Activated CD4-positive, alpha-beta memory T cell treated with anti-CD3 and anti-CD28 coated beads for 36 hours (primary cell): ENCODE results near the gene SLITRK4. TPM values are rescaled to one million over a fixed set of nuclear protein-coding genes. Genes with fewer than 3 reads are reported as not detected.

Experiments
- CTCF ChIA-PET: fragments of 350-600 bp; sonication (Branson Sonifier 250); formaldehyde crosslinking; loops from one replicate; lab custom pipeline; 2021; ENCODE audit warnings: antibody characterized with exemption, inconsistent platforms; lab: Charles Lee
- POLR2A ChIA-PET: fragments of 350-600 bp; sonication (Branson Sonifier 250); formaldehyde crosslinking; loops from one replicate; lab custom pipeline; 2021; ENCODE audit warnings: antibody characterized with exemption; lab: Charles Lee
- DNase-seq: peaks from one replicate; pipeline ENCODE4 v3.0.0-alpha.2; 2020
- H3K27ac Mint-ChIP-seq: one replicate; pipeline ENCODE4 v1.8.0; 2021; ENCODE audit warnings: mixed read lengths
- H3K27me3 Mint-ChIP-seq: one replicate; pipeline ENCODE4 v1.8.0; 2021; ENCODE audit warnings: mixed read lengths
- H3K36me3 Mint-ChIP-seq: one replicate; pipeline ENCODE4 v1.8.0; 2021; ENCODE audit warnings: mixed read lengths
- H3K4me1 Mint-ChIP-seq: one replicate; pipeline ENCODE4 v1.8.0; 2021; ENCODE audit warnings: low read depth, mixed read lengths
- H3K4me3 Mint-ChIP-seq: one replicate; pipeline ENCODE4 v1.8.0; 2021; ENCODE audit warnings: mild to moderate bottlenecking, mixed read lengths
- H3K9me3 Mint-ChIP-seq: one replicate; pipeline ENCODE4 v1.8.0; 2021; ENCODE audit warnings: mixed read lengths
- intact Hi-C: fragments of 100-400 bp; cut with micrococcal nuclease; formaldehyde crosslinking; loops from one replicate; pipeline ENCODE4 v1.15.1; 2023
- total RNA-seq, 2 experiments: library from RNA; stranded (reverse); gene quantifications; one replicate each; pipeline ENCODE4 v1.2.3, GENCODE V29; 2021

SLITRK4 gene
- not detected for total RNA-seq

GRCh38 chrX:143635915-143636314 lies at the start of gene SLITRK4:
Gene SLITRK4 (minus strand): TSS chrX:143636101. CDS start chrX:143631108, 4,993 bp downstream.
- Mint-ChIP-seq H3K4me1 (no peaks in the 10 kb centered on the region), H3K27me3 (peaks cover 15% of the 10 kb centered on the region), H3K36me3 (no peaks in the 10 kb centered on the region), H3K9me3 (no peaks in the 10 kb centered on the region), H3K27ac (no peak within 1 kb of the TSS), H3K4me3 (no peak within 1 kb of the TSS)
- DNase-seq: no peak
- CTCF ChIA-PET: no interaction called here
- intact Hi-C loops: no loop called here
- POLR2A ChIA-PET: no interaction called here

GRCh38 chrX:143683486-143683885 lies 47.6 kb upstream of the SLITRK4 start:
- ChIA-PET CTCF (no interaction called here), POLR2A (no interaction called here)
- Mint-ChIP-seq H3K27me3 (no peaks in the 10 kb centered on the region), H3K4me1 (no peaks in the 10 kb centered on the region), H3K36me3 (no peaks in the 10 kb centered on the region), H3K9me3 (peaks cover 6% of the 10 kb centered on the region), H3K27ac (no peak overlapping the region), H3K4me3 (no peak overlapping the region)
- DNase-seq: no peak
- intact Hi-C loops: no loop called here

- ChIA-PET POLR2A (no interaction called here), CTCF (no interaction called here)
- Mint-ChIP-seq H3K36me3 (no peaks in the 10 kb centered on the region), H3K27me3 (no peaks in the 10 kb centered on the region), H3K27ac (no peak overlapping the region), H3K4me3 (no peak overlapping the region), H3K9me3 (no peaks in the 10 kb centered on the region), H3K4me1 (no peaks in the 10 kb centered on the region)
- DNase-seq: no peak
- intact Hi-C loops: no loop called here
These were observed 39.0 kb upstream of the SLITRK4 start for GRCh38 chrX:143674926-143675325.

GRCh38 chrX:143669395-143669794 lies 33.5 kb upstream of the SLITRK4 start:
- intact Hi-C loops: no loop called here

GRCh38 chrX:143664302-143664701 lies 28.4 kb upstream of the SLITRK4 start:
- intact Hi-C loops: no loop called here
- no peak for DNase-seq
- Mint-ChIP-seq H3K36me3 (no peaks in the 10 kb centered on the region), H3K27ac (no peak overlapping the region), H3K4me3 (no peak overlapping the region), H3K4me1 (no peaks in the 10 kb centered on the region), H3K27me3 (no peaks in the 10 kb centered on the region), H3K9me3 (no peaks in the 10 kb centered on the region)
- POLR2A ChIA-PET: no interaction called here
- CTCF ChIA-PET: no interaction called here

More at GRCh38 chrX:143669395-143669794, 33.5 kb upstream of the SLITRK4 start:
- CTCF ChIA-PET: no interaction called here
- POLR2A ChIA-PET: no interaction called here
- no peak overlapping the region for H3K4me3 Mint-ChIP-seq
- H3K27ac Mint-ChIP-seq: no peak overlapping the region
- H3K4me1 Mint-ChIP-seq: no peaks in the 10 kb centered on the region
- no peaks in the 10 kb centered on the region for H3K27me3 Mint-ChIP-seq
- H3K36me3 Mint-ChIP-seq: no peaks in the 10 kb centered on the region
- no peak for DNase-seq
- no peaks in the 10 kb centered on the region for H3K9me3 Mint-ChIP-seq

- Mint-ChIP-seq H3K4me3 (no peak overlapping the region), H3K9me3 (no peaks in the 10 kb centered on the region), H3K4me1 (no peaks in the 10 kb centered on the region), H3K27ac (no peak overlapping the region), H3K36me3 (no peaks in the 10 kb centered on the region), H3K27me3 (no peaks in the 10 kb centered on the region)
- DNase-seq: no peak
- POLR2A ChIA-PET: no interaction called here
- CTCF ChIA-PET: no interaction called here
- intact Hi-C loops: no loop called here
These were observed 27.9 kb upstream of the SLITRK4 start for GRCh38 chrX:143663755-143664154.

- POLR2A ChIA-PET: no interaction called here
- Mint-ChIP-seq H3K4me1 (no peaks in the 10 kb centered on the region), H3K9me3 (no peaks in the 10 kb centered on the region), H3K27ac (no peak overlapping the region), H3K4me3 (no peak overlapping the region), H3K36me3 (no peaks in the 10 kb centered on the region), H3K27me3 (no peaks in the 10 kb centered on the region)
- intact Hi-C loops: no loop called here
- CTCF ChIA-PET: no interaction called here
- DNase-seq: no peak
These were observed 25.4 kb upstream of the SLITRK4 start for GRCh38 chrX:143661286-143661685.

GRCh38 chrX:143648705-143649104 lies 12.8 kb upstream of the SLITRK4 start:
- Mint-ChIP-seq H3K27ac (no peak overlapping the region), H3K4me1 (no peaks in the 10 kb centered on the region), H3K4me3 (no peak overlapping the region), H3K36me3 (no peaks in the 10 kb centered on the region), H3K27me3 (no peaks in the 10 kb centered on the region), H3K9me3 (no peaks in the 10 kb centered on the region)
- intact Hi-C loops: no loop called here
- CTCF ChIA-PET: no interaction called here
- DNase-seq: no peak
- POLR2A ChIA-PET: no interaction called here

GRCh38 chrX:143642426-143642825 lies 6.5 kb upstream of the SLITRK4 start:
- ChIA-PET POLR2A (no interaction called here), CTCF (no interaction called here)
- DNase-seq: no peak
- Mint-ChIP-seq H3K4me1 (no peaks in the 10 kb centered on the region), H3K9me3 (no peaks in the 10 kb centered on the region), H3K36me3 (no peaks in the 10 kb centered on the region), H3K27ac (no peak overlapping the region), H3K4me3 (no peak overlapping the region), H3K27me3 (no peaks in the 10 kb centered on the region)
- intact Hi-C loops: no loop called here

- Mint-ChIP-seq H3K9me3 (no peaks in the 10 kb centered on the region), H3K4me1 (no peaks in the 10 kb centered on the region), H3K36me3 (no peaks in the 10 kb centered on the region), H3K4me3 (no peak overlapping the region), H3K27me3 (peaks cover 15% of the 10 kb centered on the region), H3K27ac (no peak overlapping the region)
- POLR2A ChIA-PET: no interaction called here
- DNase-seq: no peak
- intact Hi-C loops: no loop called here
- CTCF ChIA-PET: no interaction called here
These were observed 930 bp upstream of the SLITRK4 start for GRCh38 chrX:143636831-143637230.

- no peaks in the 10 kb centered on the region for H3K9me3 Mint-ChIP-seq
- POLR2A ChIA-PET: no interaction called here
These were observed 1.0 kb downstream of the SLITRK4 start for GRCh38 chrX:143634663-143635455.

GRCh38 chrX:143634309-143634662 lies 1.6 kb downstream of the SLITRK4 start:
- Mint-ChIP-seq H3K27me3 (peaks cover 15% of the 10 kb centered on the region), H3K4me1 (no peaks in the 10 kb centered on the region), H3K9me3 (no peaks in the 10 kb centered on the region), H3K36me3 (no peaks in the 10 kb centered on the region), H3K27ac (no peak overlapping the region), H3K4me3 (no peak overlapping the region)
- DNase-seq: no peak
- ChIA-PET CTCF (no interaction called here), POLR2A (no interaction called here)
- intact Hi-C loops: no loop called here

More at GRCh38 chrX:143634663-143635455, 1.0 kb downstream of the SLITRK4 start:
- peaks cover 15% of the 10 kb centered on the region for H3K27me3 Mint-ChIP-seq
- H3K4me3 Mint-ChIP-seq: no peak overlapping the region
- H3K36me3 Mint-ChIP-seq: no peaks in the 10 kb centered on the region
- H3K27ac Mint-ChIP-seq: no peak overlapping the region
- H3K4me1 Mint-ChIP-seq: no peaks in the 10 kb centered on the region
- intact Hi-C loops: no loop called here
- no peak for DNase-seq
- CTCF ChIA-PET: no interaction called here
